ENCODE results near the gene TMEM38A.

DNA sequence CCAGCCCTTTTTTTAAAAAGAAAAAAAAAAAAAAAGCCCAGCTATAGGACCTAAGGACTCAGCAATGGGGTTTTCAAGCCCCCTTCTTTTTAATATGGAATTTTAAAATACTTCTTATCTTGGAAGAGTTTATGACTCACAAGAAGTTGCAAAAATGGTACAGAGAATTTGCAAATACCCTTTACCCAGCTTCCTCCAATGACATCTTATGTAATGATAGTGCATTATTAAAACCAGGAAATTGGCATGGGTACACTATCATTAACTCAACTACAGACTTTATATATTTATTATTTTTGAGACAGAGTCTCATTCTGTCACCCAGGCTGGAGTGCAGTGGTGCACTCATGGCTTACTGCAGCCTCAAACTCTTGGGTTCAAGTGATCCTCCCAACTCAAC lies 16.1 kb downstream of the TMEM38A start:
- TF ChIP-seq, protein P1, sequence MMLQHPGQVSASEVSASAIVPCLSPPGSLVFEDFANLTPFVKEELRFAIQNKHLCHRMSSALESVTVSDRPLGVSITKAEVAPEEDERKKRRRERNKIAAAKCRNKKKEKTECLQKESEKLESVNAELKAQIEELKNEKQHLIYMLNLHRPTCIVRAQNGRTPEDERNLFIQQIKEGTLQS (IDR thresholded peaks at IDR 0.05): no peak
- TF ChIP-seq, protein P2, sequence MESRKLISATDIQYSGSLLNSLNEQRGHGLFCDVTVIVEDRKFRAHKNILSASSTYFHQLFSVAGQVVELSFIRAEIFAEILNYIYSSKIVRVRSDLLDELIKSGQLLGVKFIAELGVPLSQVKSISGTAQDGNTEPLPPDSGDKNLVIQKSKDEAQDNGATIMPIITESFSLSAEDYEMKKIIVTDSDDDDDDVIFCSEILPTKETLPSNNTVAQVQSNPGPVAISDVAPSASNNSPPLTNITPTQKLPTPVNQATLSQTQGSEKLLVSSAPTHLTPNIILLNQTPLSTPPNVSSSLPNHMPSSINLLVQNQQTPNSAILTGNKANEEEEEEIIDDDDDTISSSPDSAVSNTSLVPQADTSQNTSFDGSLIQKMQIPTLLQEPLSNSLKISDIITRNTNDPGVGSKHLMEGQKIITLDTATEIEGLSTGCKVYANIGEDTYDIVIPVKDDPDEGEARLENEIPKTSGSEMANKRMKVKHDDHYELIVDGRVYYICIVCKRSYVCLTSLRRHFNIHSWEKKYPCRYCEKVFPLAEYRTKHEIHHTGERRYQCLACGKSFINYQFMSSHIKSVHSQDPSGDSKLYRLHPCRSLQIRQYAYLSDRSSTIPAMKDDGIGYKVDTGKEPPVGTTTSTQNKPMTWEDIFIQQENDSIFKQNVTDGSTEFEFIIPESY (IDR thresholded peaks at IDR 0.05): no peak
- TF ChIP-seq, protein P3, sequence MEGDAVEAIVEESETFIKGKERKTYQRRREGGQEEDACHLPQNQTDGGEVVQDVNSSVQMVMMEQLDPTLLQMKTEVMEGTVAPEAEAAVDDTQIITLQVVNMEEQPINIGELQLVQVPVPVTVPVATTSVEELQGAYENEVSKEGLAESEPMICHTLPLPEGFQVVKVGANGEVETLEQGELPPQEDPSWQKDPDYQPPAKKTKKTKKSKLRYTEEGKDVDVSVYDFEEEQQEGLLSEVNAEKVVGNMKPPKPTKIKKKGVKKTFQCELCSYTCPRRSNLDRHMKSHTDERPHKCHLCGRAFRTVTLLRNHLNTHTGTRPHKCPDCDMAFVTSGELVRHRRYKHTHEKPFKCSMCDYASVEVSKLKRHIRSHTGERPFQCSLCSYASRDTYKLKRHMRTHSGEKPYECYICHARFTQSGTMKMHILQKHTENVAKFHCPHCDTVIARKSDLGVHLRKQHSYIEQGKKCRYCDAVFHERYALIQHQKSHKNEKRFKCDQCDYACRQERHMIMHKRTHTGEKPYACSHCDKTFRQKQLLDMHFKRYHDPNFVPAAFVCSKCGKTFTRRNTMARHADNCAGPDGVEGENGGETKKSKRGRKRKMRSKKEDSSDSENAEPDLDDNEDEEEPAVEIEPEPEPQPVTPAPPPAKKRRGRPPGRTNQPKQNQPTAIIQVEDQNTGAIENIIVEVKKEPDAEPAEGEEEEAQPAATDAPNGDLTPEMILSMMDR (IDR thresholded peaks at IDR 0.05; ENCODE audit: low read depth, low read length, missing input control): no peak
- TF ChIP-seq, protein P4, sequence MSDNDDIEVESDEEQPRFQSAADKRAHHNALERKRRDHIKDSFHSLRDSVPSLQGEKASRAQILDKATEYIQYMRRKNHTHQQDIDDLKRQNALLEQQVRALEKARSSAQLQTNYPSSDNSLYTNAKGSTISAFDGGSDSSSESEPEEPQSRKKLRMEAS (IDR thresholded peaks at IDR 0.05): no peak
- TF ChIP-seq HNF4G (IDR thresholded peaks at IDR 0.05): no peak

All from liver (tissue), 3 donors.